Prostate gland (tissue), 2 donors: ENCODE measurements around the gene MYO18B.

Source experiments
- CTCF ChIP-seq, 4 experiments: fragments of 200-600 bp in 2 of 4; fragments of 450-650 bp in 2 of 4; sonication (generic) in 2 of 4; IDR thresholded peaks; 1 replicate in 3 of 4; 2 replicates in 1 of 4; pipeline ENCODE4 v1.5.1; 2016 to 2019; ENCODE audit warnings: antibody characterized with exemption in 4 of 4, mild to moderate bottlenecking in 2 of 4, moderate library complexity in 2 of 4
- POLR2AphosphoS5 ChIP-seq: sonication (generic); formaldehyde crosslinking; IDR thresholded peaks from one replicate; pipeline ENCODE4 v1.6.1; 2017; ENCODE audit warnings: antibody characterized with exemption

GRCh38 chr22:25757686-25758085, 15.7 kb downstream of the MYO18B start:
- TF ChIP-seq CTCF (IDR thresholded peaks at IDR 0.05): no peak
- no peak for TF ChIP-seq POLR2AphosphoS5
